Esophagus muscularis mucosa (tissue), 4 donors: ENCODE measurements around the gene SAMD14. TPM values are rescaled to one million over a fixed set of nuclear protein-coding genes. Genes with fewer than 3 reads are reported as not detected.

Experiments used
- DNase-seq: peaks from one replicate; pipeline ENCODE4 v3.0.0-alpha.2; 2017; ENCODE audit errors: extremely low spot score
- H3K27ac ChIP-seq, 4 donors: fragments of 200-600 bp; sonication (generic); replicated peaks in 1 of 4; 1 replicate in 3 of 4; 2 replicates in 1 of 4; pipeline ENCODE4 v1.5.1; 2016 to 2019; ENCODE audit warnings: mild to moderate bottlenecking in 1 of 4
- H3K27me3 ChIP-seq, 4 donors: fragments of 200-600 bp; sonication (generic); one replicate each; pipeline versions ENCODE4 v1.5.1 to v1.6.0; 2016 to 2019
- H3K36me3 ChIP-seq, 4 donors: fragments of 200-600 bp; sonication (generic); one replicate each; pipeline ENCODE4 v1.5.1; 2016 to 2019
- H3K4me1 ChIP-seq, 4 donors: fragments of 200-600 bp; sonication (generic); one replicate each; pipeline ENCODE4 v1.5.1; 2016 to 2019
- H3K4me3 ChIP-seq, 4 donors: fragments of 200-600 bp; sonication (generic); 1 replicate in 2 of 4; 2 replicates in 2 of 4; pipeline ENCODE4 v1.5.1; 2016 to 2019; ENCODE audit warnings: mild to moderate bottlenecking in 4 of 4, moderate library complexity in 1 of 4
- H3K9me3 ChIP-seq, 4 donors: fragments of 200-600 bp; sonication (generic); 1 replicate in 3 of 4; 2 replicates in 1 of 4; pipeline ENCODE4 v1.5.1; 2016 to 2019
- EP300 ChIP-seq: sonication (generic); formaldehyde crosslinking; IDR thresholded peaks from one replicate; pipeline ENCODE4 v1.6.1; 2017; ENCODE audit warnings: antibody characterized with exemption
- POLR2A ChIP-seq: fragments of 450-650 bp; IDR thresholded peaks from one replicate; pipeline ENCODE4 v1.6.1; 2017; ENCODE audit warnings: antibody characterized with exemption, moderate library complexity, mild to moderate bottlenecking, low read depth
- POLR2AphosphoS5 ChIP-seq, 2 donors: sonication (generic); formaldehyde crosslinking; IDR thresholded peaks; one replicate each; pipeline ENCODE4 v1.6.1; 2017; ENCODE audit warnings: antibody characterized with exemption in 2 of 2
- WGBS: methylation state at CpG from one replicate; pipeline ENCODE4 v1.1.5; 2018; 5-methylcytosine and 5-hydroxymethylcytosine counted together
- intact Hi-C: fragments of 100-400 bp; cut with DNase I; formaldehyde crosslinking; loops from one replicate; pipeline ENCODE4 v1.15.1; 2023
- total RNA-seq, 4 donors: library from RNA; depleted of rRNA; stranded (reverse); fragments of >200 nt; gene quantifications; one replicate each; pipeline versions ENCODE4 v1.1.0 to v1.2.1, GENCODE V29; 2016
- TF ChIP-seq, protein P1 (sequence below), 3 experiments: fragments of 200-600 bp in 2 of 3; fragments of 450-650 bp in 1 of 3; sonication (generic) in 2 of 3; IDR thresholded peaks; one replicate each; pipeline ENCODE4 v1.5.1; 2017 to 2019; ENCODE audit warnings: antibody characterized with exemption in 3 of 3, mild to moderate bottlenecking in 2 of 3, moderate library complexity in 1 of 3

SAMD14 gene
- total RNA-seq, 4 donors from 2014 or later, result 0.98 to 1.8 (median 1.5) TPM

DNA sequence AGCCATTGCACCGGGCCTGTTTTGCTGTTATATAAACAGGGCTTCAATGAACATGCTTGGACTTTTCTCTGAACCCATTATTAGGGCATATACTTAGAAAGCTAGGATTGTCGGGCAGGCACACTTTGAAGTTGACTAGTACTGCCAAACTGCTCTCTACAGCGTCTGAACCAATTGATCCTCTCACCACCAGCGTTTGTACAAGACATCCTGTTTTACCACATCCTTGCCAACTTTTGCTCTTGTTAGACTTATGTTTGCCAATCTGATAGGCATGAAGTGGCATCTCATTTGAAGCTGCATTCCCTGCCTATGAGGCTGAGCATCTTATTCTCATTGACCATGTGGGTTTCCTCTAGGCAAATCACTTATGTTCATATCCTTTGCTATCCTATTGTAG, 27.9 kb upstream of the SAMD14 start:
- Histone ChIP-seq H3K4me3 (no peak overlapping the region), H3K9me3 (no peaks in the 10 kb centered on the region), H3K4me1 (peaks cover 42 to 52% (median 50%) of the 10 kb centered on the region in 4 donors), H3K27ac (no peak overlapping the region), H3K36me3 (no peaks in the 10 kb centered on the region), H3K27me3 (no peaks in the 10 kb centered on the region)
- TF ChIP-seq, protein P1, sequence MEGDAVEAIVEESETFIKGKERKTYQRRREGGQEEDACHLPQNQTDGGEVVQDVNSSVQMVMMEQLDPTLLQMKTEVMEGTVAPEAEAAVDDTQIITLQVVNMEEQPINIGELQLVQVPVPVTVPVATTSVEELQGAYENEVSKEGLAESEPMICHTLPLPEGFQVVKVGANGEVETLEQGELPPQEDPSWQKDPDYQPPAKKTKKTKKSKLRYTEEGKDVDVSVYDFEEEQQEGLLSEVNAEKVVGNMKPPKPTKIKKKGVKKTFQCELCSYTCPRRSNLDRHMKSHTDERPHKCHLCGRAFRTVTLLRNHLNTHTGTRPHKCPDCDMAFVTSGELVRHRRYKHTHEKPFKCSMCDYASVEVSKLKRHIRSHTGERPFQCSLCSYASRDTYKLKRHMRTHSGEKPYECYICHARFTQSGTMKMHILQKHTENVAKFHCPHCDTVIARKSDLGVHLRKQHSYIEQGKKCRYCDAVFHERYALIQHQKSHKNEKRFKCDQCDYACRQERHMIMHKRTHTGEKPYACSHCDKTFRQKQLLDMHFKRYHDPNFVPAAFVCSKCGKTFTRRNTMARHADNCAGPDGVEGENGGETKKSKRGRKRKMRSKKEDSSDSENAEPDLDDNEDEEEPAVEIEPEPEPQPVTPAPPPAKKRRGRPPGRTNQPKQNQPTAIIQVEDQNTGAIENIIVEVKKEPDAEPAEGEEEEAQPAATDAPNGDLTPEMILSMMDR (IDR thresholded peaks at IDR 0.05), result no peak
- TF ChIP-seq POLR2A (no peak), EP300 (no peak), POLR2AphosphoS5 (IDR thresholded peaks at IDR 0.05) (no peak)
- WGBS, result 72% methylated on average over 4 of the region's 4 CpGs
- intact Hi-C loops, result no loop called here
- DNase-seq, result no peak

DNA sequence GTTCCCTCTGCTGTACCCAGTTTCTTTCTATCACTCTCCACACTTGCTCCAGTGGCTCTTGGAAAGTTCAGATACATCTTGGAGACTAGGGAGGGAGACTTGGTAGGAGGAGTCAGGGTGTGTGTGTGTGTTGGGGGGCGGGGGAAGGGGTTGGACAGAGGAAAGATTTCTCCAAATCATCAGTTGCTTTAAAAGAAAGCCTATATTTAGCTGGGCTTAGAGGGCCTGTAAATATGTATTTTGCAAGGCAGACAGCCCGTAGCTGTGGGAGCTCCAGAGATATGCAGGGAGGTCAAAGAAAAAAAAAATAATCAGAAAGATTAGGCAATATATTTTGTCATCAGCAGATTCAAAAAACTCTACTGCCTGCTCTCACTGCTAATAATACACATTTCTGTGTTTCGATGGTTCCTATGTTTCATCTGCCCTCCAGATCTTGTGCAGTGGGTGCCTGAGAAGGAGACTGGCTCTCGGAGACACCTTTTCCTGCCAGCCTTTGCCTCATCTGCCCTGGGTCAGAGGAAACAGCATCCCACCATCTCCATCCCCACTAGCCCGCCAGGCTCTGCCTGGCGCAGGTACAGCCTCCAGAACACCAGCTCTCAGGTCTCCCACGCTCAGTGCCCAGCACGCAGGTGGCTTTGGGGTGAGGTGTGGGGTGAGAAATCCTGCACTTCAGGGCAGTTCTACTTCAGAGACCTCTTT, 25.3 kb upstream of the SAMD14 start:
- TF ChIP-seq, protein P1 (IDR thresholded peaks at IDR 0.05), result no peak
- TF ChIP-seq EP300 (no peak), POLR2A (no peak), POLR2AphosphoS5 (IDR thresholded peaks at IDR 0.05) (no peak)
- Histone ChIP-seq H3K4me3 (no peak overlapping the region), H3K27ac (peak overlapping the region; percentile 87 to 95 (median 94)), H3K36me3 (no peaks in the 10 kb centered on the region), H3K4me1 (peaks cover 44 to 53% (median 52%) of the 10 kb centered on the region in 4 donors), H3K9me3 (no peaks in the 10 kb centered on the region), H3K27me3 (no peaks in the 10 kb centered on the region)
- DNase-seq, result no peak
- intact Hi-C loops, result no loop called here
- WGBS, result 64% methylated on average over 8 of the region's 8 CpGs

DNA sequence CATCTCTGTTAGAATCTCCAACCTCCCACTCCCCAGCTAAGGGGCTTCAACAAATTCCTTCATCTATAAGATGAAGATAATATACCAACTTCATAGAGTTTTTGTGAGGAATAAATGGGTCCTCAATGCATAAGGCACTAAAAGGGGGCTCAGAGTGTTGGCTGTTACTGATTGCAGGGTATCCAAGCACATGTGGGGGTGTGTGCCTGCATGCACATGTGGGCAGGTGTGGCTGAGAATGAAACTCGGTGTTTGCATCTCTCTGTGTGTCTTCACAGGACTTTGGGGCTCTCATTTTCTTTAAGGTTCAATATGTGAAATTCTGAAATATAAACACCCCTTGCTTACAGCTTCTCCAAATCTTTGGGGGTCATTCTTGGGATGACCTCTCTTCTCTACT, 24.6 kb upstream of the SAMD14 start:
- Histone ChIP-seq H3K36me3 (no peaks in the 10 kb centered on the region), H3K4me3 (no peak overlapping the region), H3K27ac (peak overlapping the region; percentile 87 to 95 (median 94)), H3K27me3 (no peaks in the 10 kb centered on the region), H3K9me3 (no peaks in the 10 kb centered on the region), H3K4me1 (peaks cover 44 to 60% (median 54%) of the 10 kb centered on the region in 4 donors)
- WGBS, result 53% methylated on average over 1 of the region's 1 CpG
- intact Hi-C loops, result no loop called here
- no peak for DNase-seq
- TF ChIP-seq, protein P1 (IDR thresholded peaks at IDR 0.05), result no peak
- no peak for TF ChIP-seq EP300
- TF ChIP-seq POLR2A, result no peak
- no peak for TF ChIP-seq POLR2AphosphoS5 (IDR thresholded peaks at IDR 0.05)

DNA sequence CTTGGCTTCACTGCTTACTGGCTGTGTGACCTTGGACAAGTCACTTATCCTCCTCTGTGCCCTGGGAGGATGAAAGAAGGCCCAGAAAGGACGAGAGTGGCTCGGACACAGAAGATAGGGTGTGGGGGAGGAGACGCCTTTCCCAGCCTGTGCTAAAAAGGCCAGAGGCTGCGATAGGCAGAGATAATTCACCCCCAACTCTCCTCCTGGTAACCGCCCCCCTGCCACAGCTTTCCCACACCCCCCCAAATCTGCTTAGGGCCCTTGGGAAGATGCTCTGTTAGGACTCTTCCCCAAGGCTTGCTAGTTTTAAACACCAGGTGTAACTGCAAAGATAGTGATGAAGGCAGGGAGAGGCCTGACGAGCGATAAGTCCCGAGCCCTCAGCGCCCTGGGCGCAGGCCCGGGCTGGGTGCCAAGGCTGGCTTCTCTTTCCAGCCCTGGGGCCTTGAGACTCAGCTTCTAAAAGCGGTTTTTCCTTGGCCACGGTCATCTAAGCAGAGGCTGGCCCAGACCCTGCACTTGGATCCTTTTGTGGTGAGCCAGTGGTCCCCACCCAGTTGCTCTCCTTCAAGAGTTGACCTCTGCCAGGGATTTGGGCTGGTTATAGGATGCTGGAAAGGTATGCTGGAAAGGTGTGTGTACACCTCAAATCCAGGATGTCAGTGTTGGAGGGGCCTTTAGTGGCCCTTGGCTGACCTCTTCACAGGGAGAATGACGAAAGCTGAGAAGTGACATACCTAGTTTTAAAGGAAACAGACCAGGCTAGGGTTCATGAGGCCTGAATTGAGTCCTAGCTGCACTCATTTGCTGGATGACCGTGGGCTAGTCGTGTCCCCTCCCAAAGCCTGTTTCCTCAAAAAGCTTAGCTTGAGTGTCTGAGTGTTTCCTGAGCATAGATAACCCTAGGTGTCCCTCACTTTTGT, 24.0 kb upstream of the SAMD14 start:
- H3K36me3 ChIP-seq, result no peaks in the 10 kb centered on the region
- H3K9me3 ChIP-seq, result no peaks in the 10 kb centered on the region
- intact Hi-C loops, result no loop called here
- peaks cover 44 to 67% (median 61%) of the 10 kb centered on the region in 4 donors for H3K4me1 ChIP-seq
- H3K4me3 ChIP-seq, result no peak overlapping the region
- H3K27me3 ChIP-seq, result no peaks in the 10 kb centered on the region
- peak overlapping the region; percentile 87 to 95 (median 94) for H3K27ac ChIP-seq
- no peak for DNase-seq
- TF ChIP-seq POLR2AphosphoS5 (IDR thresholded peaks at IDR 0.05) (peak in 1 of 2 donors; percentile 45), EP300 (no peak)
- TF ChIP-seq, protein P1 (IDR thresholded peaks at IDR 0.05), result no peak
- 46% methylated on average over 14 of the region's 16 CpGs for WGBS
